ENCODE measurements around the gene UQCC5. TPM values are rescaled to one million over a fixed set of nuclear protein-coding genes. Genes with fewer than 3 reads are reported as not detected.
A peak's percentile ranks its signal among the peaks of the same experiment; 100 is the strongest.

UQCC5 gene
- total RNA-seq, 1 experiment from 2014 or later, result 45.8 TPM

DNA sequence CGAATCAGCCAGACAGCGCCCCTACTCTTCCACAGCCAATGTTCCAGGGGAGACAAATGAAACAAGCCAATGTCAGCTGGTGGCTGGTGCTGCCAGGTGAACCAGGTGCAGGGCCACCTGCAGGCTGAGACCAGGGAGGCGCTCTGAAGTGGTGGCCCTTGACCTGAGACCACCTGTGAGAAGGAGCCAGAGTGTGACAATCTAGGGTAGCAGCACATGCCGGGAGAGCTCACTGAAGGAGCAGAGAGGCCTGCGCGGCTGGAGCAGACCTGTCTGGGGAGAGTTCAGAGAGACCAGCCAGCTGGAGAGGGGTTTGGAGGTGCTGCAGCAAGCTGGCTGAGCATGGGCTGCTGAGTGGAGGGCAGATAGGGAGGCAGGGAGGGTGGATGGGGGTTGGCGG, 42.0 kb upstream of the UQCC5 start:
- Histone ChIP-seq H2BK12ac (ENCODE audit: insufficient read length, low read depth, low read length) (no peak overlapping the region), H3K23ac (ENCODE audit: insufficient read length, low read depth, low read length) (no peak overlapping the region), H3K9me3 (ENCODE audit: control insufficient read depth, low read depth, low read length) (no peaks in the 10 kb centered on the region), H3K23me2 (ENCODE audit: insufficient read length, low read depth, low read length, poor library complexity, severe bottlenecking) (no peaks in the 10 kb centered on the region), H3K14ac (ENCODE audit: insufficient read depth, low read length) (no peak overlapping the region), H4K91ac (ENCODE audit: insufficient read length, low read depth, low read length) (no peak overlapping the region), H4K8ac (replicated peaks; ENCODE audit: insufficient read length, low read depth, low read length) (no peak overlapping the region), H3K4ac (ENCODE audit: low read depth, low read length) (no peak overlapping the region), H3K4me2 (ENCODE audit: insufficient read depth, insufficient read length, low read length) (no peak overlapping the region), H3K18ac (ENCODE audit: insufficient read length, low read depth, low read length) (no peak overlapping the region), H3T11ph (ENCODE audit: low read length) (no peak overlapping the region), H2BK20ac (ENCODE audit: low read depth, low read length, poor library complexity, severe bottlenecking) (no peak overlapping the region), H3K56ac (ENCODE audit: insufficient read length, low read depth, low read length) (no peak overlapping the region), H3K9ac (ENCODE audit: extremely low read depth, insufficient read length, low read length) (no peak overlapping the region), H3K27ac (ENCODE audit: insufficient read length, low read depth, low read length) (no peak overlapping the region), H2AFZ (ENCODE audit: low read length) (no peak overlapping the region), H3K4me1 (ENCODE audit: insufficient read depth, low read length) (no peaks in the 10 kb centered on the region), H3K79me2 (ENCODE audit: insufficient read depth, low read length) (no peaks in the 10 kb centered on the region), H3K79me1 (ENCODE audit: insufficient read depth, low read depth, low read length, poor library complexity, severe bottlenecking) (no peaks in the 10 kb centered on the region), H4K5ac (ENCODE audit: insufficient read length, low read depth, low read length) (no peak overlapping the region), H2BK5ac (ENCODE audit: insufficient read length, low read length) (no peak overlapping the region), H2BK120ac (ENCODE audit: low read depth, low read length, poor library complexity, severe bottlenecking) (no peak overlapping the region), H2AK5ac (ENCODE audit: insufficient read length, low read length) (no peak overlapping the region), H3K27me3 (ENCODE audit: insufficient read depth, low read length) (no peaks in the 10 kb centered on the region), H4K20me1 (ENCODE audit: control insufficient read depth, insufficient read depth, insufficient read length) (no peaks in the 10 kb centered on the region), H2BK15ac (ENCODE audit: low read depth, low read length) (no peak overlapping the region)
- no CpG with 5 or more reads among the region's 7 CpGs for WGBS (ENCODE audit: extremely low coverage, insufficient read length, low lambda C conversion rate)
- no peak for DNase-seq
- Mint-ChIP-seq H3K9me3 (no peaks in the 10 kb centered on the region), H3K36me3 (ENCODE audit: insufficient read depth in 1 of 3, low read depth in 3 of 3) (peaks cover 11 to 35% (median 35%) of the 10 kb centered on the region in 3 experiments), H3K4me3 (no peak overlapping the region; a peak in 1 of 5 replicates), H3K27ac (peak overlapping the region; percentile 19 to 95 (median 49); a peak in 2 of 7 replicates), H3K27me3 (ENCODE audit: low read depth) (no peaks in the 10 kb centered on the region), H3K4me1 (peaks cover 8 to 16% of the 10 kb centered on the region in 2 experiments)
- TF ChIP-seq, protein P1, sequence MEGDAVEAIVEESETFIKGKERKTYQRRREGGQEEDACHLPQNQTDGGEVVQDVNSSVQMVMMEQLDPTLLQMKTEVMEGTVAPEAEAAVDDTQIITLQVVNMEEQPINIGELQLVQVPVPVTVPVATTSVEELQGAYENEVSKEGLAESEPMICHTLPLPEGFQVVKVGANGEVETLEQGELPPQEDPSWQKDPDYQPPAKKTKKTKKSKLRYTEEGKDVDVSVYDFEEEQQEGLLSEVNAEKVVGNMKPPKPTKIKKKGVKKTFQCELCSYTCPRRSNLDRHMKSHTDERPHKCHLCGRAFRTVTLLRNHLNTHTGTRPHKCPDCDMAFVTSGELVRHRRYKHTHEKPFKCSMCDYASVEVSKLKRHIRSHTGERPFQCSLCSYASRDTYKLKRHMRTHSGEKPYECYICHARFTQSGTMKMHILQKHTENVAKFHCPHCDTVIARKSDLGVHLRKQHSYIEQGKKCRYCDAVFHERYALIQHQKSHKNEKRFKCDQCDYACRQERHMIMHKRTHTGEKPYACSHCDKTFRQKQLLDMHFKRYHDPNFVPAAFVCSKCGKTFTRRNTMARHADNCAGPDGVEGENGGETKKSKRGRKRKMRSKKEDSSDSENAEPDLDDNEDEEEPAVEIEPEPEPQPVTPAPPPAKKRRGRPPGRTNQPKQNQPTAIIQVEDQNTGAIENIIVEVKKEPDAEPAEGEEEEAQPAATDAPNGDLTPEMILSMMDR (conservative IDR thresholded peaks at IDR 0.05), result 0 out of 3 replicates have a peak, but pooled peaks have one; percentile 22

All from H9 (cell line).